ENCODE data around the gene MMGT1.

DNA sequence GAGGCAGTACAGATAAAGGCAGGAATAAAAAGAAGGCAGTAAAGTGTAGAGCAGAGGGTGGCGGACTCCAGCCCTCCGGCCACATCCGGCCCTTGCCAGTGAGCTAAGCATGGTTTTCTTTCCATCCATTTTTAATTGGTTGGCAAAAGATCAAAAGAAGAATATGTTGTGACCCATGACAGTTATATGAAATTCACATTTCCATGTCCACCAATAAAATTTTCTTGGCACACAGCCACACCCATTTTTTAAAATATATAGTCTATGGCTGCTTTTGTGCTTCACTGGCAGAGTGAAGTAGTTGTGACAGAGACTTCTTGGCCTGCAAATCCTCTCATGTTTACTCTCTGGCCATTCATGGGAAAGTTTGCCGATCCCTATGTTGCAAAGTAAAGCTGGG lies 41.2 kb upstream of the MMGT1 start:
- TF ChIP-seq, protein P1, sequence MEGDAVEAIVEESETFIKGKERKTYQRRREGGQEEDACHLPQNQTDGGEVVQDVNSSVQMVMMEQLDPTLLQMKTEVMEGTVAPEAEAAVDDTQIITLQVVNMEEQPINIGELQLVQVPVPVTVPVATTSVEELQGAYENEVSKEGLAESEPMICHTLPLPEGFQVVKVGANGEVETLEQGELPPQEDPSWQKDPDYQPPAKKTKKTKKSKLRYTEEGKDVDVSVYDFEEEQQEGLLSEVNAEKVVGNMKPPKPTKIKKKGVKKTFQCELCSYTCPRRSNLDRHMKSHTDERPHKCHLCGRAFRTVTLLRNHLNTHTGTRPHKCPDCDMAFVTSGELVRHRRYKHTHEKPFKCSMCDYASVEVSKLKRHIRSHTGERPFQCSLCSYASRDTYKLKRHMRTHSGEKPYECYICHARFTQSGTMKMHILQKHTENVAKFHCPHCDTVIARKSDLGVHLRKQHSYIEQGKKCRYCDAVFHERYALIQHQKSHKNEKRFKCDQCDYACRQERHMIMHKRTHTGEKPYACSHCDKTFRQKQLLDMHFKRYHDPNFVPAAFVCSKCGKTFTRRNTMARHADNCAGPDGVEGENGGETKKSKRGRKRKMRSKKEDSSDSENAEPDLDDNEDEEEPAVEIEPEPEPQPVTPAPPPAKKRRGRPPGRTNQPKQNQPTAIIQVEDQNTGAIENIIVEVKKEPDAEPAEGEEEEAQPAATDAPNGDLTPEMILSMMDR (IDR thresholded peaks at IDR 0.05): no peak
- no peak for TF ChIP-seq ZFX (IDR thresholded peaks at IDR 0.05; ENCODE audit: borderline replicate concordance)
